ENCODE measurements around the gene SLBP. TPM values are rescaled to one million over a fixed set of nuclear protein-coding genes. Genes with fewer than 3 reads are reported as not detected.

SLBP gene
- total RNA-seq, 1 experiment from 2014 or later = 61.7 TPM

GRCh38 chr4:1730532-1731135 lies 18.5 kb upstream of the SLBP start:
- Histone ChIP-seq H3K4me1 (replicated peaks; ENCODE audit: insufficient read depth) (peaks cover 64% of the 10 kb centered on the region), H3K9me3 (ENCODE audit: insufficient read depth, low read depth) (no peaks in the 10 kb centered on the region), H3K36me3 (ENCODE audit: low read depth) (peaks cover 48% of the 10 kb centered on the region), H3K4me2 (peak overlapping the region; percentile 51), H3K9me2 (ENCODE audit: insufficient read depth) (no peaks in the 10 kb centered on the region), H3K27me3 (ENCODE audit: insufficient read depth, low read depth) (no peaks in the 10 kb centered on the region), H2AFZ (no peak overlapping the region), H3F3A (ENCODE audit: insufficient read depth, low read depth) (peaks cover 59% of the 10 kb centered on the region), H3K27ac (peak overlapping the region; percentile 80), H3K79me2 (ENCODE audit: low read depth) (peaks cover 70% of the 10 kb centered on the region), H3K4me3 (no peak overlapping the region), H4K20me1 (ENCODE audit: insufficient read depth) (peaks cover 9% of the 10 kb centered on the region; the same call in 1 of the 2 replicates)
- TF ChIP-seq CTCF (conservative IDR thresholded peaks at IDR 0.05) (no peak), EZH2 (IDR thresholded peaks at IDR 0.05; ENCODE audit: low read depth) (no peak)
- BruUV-seq (replicated peaks) = no TSS peak
- intact Hi-C loops (cut with micrococcal nuclease; ENCODE audit: unreplicated experiment) = no loop called here
- DNase-seq = no peak
- ChIA-PET POLR2A (ENCODE audit: unreplicated experiment) (no interaction called here), CTCF (interaction anchor here (1.1 kb wide), 2 partner anchors 37 to 47 kb away, joined by 4 read pairs; no protein-coding TSS in a partner anchor)

DNA sequence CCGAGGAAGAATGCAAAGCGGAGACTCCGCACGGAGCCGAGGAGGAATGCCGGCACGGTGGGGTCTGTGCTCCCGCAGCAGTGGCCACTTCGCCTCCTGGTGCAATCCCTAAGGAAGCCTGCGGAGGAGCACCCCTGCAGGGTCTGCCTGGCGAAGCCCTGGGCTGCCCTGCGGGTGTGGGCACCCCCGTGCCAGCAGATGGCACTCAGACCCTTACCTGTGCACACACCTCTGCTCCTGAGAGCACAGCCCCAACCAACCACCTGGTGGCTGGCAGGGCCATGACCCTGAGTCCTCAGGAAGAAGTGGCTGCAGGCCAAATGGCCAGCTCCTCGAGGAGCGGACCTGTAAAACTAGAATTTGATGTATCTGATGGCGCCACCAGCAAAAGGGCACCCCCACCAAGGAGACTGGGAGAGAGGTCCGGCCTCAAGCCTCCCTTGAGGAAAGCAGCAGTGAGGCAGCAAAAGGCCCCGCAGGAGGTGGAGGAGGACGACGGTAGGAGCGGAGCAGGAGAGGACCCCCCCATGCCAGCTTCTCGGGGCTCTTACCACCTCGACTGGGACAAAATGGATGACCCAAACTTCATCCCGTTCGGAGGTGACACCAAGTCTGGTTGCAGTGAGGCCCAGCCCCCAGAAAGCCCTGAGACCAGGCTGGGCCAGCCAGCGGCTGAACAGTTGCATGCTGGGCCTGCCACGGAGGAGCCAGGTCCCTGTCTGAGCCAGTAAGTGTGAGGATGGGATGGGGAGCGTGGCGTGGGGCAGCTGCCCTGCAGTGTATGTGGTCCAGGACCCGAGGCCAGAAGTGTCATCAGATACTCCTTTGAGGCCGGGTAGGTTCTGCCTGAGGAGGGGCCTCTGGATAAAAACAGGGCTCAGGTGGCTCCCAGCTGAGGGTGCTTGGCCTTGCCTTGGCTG lies 16.2 kb upstream of the SLBP start:
- H3K4me1 ChIP-seq (replicated peaks; ENCODE audit: insufficient read depth) = peaks cover 69% of the 10 kb centered on the region
- peak overlapping the region; percentile 94 for H3K27ac ChIP-seq
- no TSS peak for BruUV-seq (replicated peaks)
- H3K36me3 ChIP-seq (ENCODE audit: low read depth) = peaks cover 35% of the 10 kb centered on the region
- H3K4me2 ChIP-seq = peak overlapping the region; percentile 70
- H3K4me3 ChIP-seq = peak overlapping the region; percentile 24; the same call in 1 of the 2 replicates
- H2AFZ ChIP-seq = no peak overlapping the region
- intact Hi-C loops (cut with micrococcal nuclease; ENCODE audit: unreplicated experiment) = loop anchor here (5.0 to 10.0 kb wide), 3 partner anchors 49 to 384 kb away; partner anchors contain the start of gene UVSSA
- CTCF ChIA-PET = interaction anchor here (1.2 kb wide), 2 partner anchors 9 to 40 kb away, joined by 3 to 4 read pairs; no protein-coding TSS in a partner anchor
- peak; percentile 72 for DNase-seq
- TF ChIP-seq EZH2 (IDR thresholded peaks at IDR 0.05; ENCODE audit: low read depth) = no peak
- peak; percentile 59; the same call in 1 of the 2 replicates for TF ChIP-seq CTCF (conservative IDR thresholded peaks at IDR 0.05)
- POLR2A ChIA-PET (ENCODE audit: unreplicated experiment) = interaction anchor here (0.6 to 1.4 kb wide), 3 partner anchors 16 to 148 kb away, joined by 3 to 6 read pairs (median 4); partner anchors contain the start of gene SLBP
- no peaks in the 10 kb centered on the region for H3K27me3 ChIP-seq (ENCODE audit: insufficient read depth, low read depth)
- peaks cover 74% of the 10 kb centered on the region for H3F3A ChIP-seq (ENCODE audit: insufficient read depth, low read depth)
- H3K79me2 ChIP-seq (ENCODE audit: low read depth) = peaks cover 75% of the 10 kb centered on the region
- no peaks in the 10 kb centered on the region for H3K9me2 ChIP-seq (ENCODE audit: insufficient read depth)
- no peaks in the 10 kb centered on the region for H3K9me3 ChIP-seq (ENCODE audit: insufficient read depth, low read depth)
- H4K20me1 ChIP-seq (ENCODE audit: insufficient read depth) = peaks cover 9% of the 10 kb centered on the region; the same call in 1 of the 2 replicates

All from PC-9 (cell line).